ENCODE data around the gene MAN1B1.

The MAN1B1 gene

DNA sequence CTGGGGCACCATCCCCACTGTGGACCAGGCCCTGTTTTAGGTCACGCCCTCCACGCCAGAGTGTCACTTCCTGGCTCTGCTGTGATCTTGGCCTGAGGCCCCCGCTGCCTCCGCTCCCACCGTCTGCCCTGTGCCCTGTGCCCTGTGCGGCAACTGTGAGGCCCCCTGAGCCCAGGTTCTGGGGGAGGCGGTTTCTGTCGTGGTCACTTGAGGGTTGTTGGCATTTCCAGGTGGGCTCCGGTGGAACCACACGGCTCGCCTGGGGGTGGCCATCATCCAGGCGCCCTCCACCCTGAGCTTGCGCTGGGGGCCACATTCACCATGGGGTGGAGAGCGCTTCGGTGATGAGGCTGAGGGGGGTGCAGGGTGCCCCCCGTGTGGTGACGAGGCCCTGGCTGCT is 21.2 kb downstream of the MAN1B1 start:
- H3K36me3 ChIP-seq (ENCODE audit: low read depth), result peaks cover 39% of the 10 kb centered on the region
- TF ChIP-seq CTCF (IDR thresholded peaks at IDR 0.05; ENCODE audit: poor library complexity, severe bottlenecking), result no peak
- no peak for ATAC-seq (ENCODE audit: low read depth)

GRCh38 chr9:137108608-137109249 is 21.9 kb downstream of the MAN1B1 start:
- DNase-seq (ENCODE audit: low spot score), result no peak
- peaks cover 39% of the 10 kb centered on the region for H3K36me3 ChIP-seq (ENCODE audit: low read depth)
- no peak for ATAC-seq (ENCODE audit: low read depth)
- no peak for TF ChIP-seq CTCF (IDR thresholded peaks at IDR 0.05; ENCODE audit: poor library complexity, severe bottlenecking)
- H3K4me1 ChIP-seq (ENCODE audit: insufficient read depth, poor library complexity, severe bottlenecking), result no peaks in the 10 kb centered on the region
- H3K27me3 ChIP-seq (ENCODE audit: insufficient read depth, poor library complexity, severe bottlenecking), result no peaks in the 10 kb centered on the region
- H3K9me3 ChIP-seq (ENCODE audit: severe bottlenecking), result no peaks in the 10 kb centered on the region
- H3K27ac ChIP-seq (ENCODE audit: poor library complexity, severe bottlenecking), result no peak overlapping the region
- H3K4me3 ChIP-seq (ENCODE audit: severe bottlenecking), result no peak overlapping the region

More for the DNA sequence above, 21.2 kb downstream of the MAN1B1 start:
- Histone ChIP-seq H3K9me3 (ENCODE audit: severe bottlenecking) (no peaks in the 10 kb centered on the region), H3K27ac (ENCODE audit: poor library complexity, severe bottlenecking) (no peak overlapping the region), H3K4me3 (ENCODE audit: severe bottlenecking) (no peak overlapping the region), H3K4me1 (ENCODE audit: insufficient read depth, poor library complexity, severe bottlenecking) (no peaks in the 10 kb centered on the region), H3K27me3 (ENCODE audit: insufficient read depth, poor library complexity, severe bottlenecking) (no peaks in the 10 kb centered on the region)
- DNase-seq (ENCODE audit: low spot score), result no peak

DNA sequence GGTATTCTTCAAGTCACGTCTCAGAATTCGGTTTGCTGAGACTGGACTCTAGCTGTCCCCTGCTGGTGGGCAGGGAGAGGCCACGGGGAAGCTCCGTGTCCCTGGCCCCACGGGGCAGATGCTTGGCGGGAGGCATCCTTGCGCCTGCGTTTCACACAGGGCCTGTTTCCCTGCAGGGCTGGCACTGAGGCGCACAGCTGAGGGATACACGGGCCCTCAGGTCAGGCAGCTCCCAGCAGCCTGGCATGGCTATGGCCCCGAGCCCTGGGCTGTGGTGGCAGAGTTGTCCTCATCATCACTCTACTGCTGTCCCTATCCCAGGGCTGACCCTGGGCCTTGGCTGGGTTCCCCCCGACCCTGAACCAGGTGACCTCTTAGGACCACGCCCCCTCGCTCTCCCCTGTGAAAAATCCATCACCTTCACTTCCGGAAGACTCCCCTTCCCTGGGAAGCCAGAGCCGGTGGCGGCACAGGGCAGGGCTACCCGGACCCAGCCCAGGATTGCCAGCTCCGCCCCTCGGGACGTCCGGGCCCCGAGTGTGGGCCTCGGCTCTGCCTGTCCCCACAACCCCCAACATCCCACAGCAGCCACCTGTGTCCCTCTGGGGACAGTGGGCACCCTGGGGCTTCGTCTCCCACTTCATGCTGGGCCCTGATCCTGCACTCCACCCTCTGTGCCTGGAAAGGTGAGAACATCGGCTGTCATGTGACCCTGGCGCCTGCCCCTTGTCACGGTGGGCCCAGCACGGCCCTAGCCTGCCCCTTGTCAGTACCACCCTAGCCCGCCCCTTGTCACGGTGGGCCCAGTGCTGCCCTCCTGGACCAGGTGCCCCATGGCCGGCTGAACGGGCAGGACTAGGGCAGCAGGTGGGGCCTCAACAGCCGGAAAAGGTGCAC is 22.7 kb downstream of the MAN1B1 start:
- Histone ChIP-seq H3K4me1 (ENCODE audit: insufficient read depth, poor library complexity, severe bottlenecking) (no peaks in the 10 kb centered on the region), H3K9me3 (ENCODE audit: severe bottlenecking) (no peaks in the 10 kb centered on the region), H3K27ac (ENCODE audit: poor library complexity, severe bottlenecking) (no peak overlapping the region), H3K36me3 (ENCODE audit: low read depth) (peaks cover 34% of the 10 kb centered on the region), H3K4me3 (ENCODE audit: severe bottlenecking) (no peak overlapping the region), H3K27me3 (ENCODE audit: insufficient read depth, poor library complexity, severe bottlenecking) (no peaks in the 10 kb centered on the region)
- ATAC-seq (ENCODE audit: low read depth) (no peak), DNase-seq (ENCODE audit: low spot score) (no peak)
- TF ChIP-seq CTCF (IDR thresholded peaks at IDR 0.05; ENCODE audit: poor library complexity, severe bottlenecking), result no peak

DNA sequence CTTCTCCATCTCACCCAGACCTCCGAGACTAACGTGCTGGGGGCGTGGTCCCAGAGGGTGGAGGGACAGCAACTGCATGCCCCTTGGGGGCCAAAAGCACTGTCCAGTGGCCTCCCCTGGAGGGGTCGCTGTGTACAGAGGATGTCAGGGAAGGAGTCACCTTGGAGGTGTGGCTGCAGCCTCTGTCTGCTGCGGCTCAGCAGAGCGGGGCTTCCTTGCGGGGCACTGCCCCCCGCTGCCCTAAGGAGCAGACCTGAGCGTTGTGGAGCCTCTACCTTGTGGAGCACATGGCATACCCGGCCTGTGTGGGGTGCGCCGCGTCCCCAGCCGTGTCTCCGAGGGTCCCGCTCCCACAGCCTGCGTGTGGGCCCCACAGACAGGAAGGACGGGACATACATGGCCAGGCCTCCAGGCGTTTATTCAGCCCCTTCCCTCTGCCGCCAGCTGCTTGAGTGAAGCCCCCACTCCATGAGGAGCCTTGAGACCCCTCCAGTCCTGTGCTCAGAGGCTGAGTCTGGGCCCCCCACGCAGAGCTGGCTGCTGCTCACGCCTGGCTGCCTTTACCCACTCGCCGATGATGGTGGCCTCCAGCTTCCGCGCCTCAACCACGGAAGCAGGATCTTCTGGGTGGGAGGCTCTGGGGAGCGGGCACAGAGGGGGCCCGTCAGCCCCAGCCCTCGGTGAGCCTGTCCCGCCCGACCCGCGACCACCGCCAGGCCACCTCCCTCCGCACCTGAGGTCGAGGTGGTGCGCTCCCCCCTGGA is 23.5 kb downstream of the MAN1B1 start:
- H3K27me3 ChIP-seq (ENCODE audit: insufficient read depth, poor library complexity, severe bottlenecking), result no peaks in the 10 kb centered on the region
- H3K9me3 ChIP-seq (ENCODE audit: severe bottlenecking), result no peaks in the 10 kb centered on the region
- no peak for TF ChIP-seq CTCF (IDR thresholded peaks at IDR 0.05; ENCODE audit: poor library complexity, severe bottlenecking)
- ATAC-seq (ENCODE audit: low read depth) (no peak), DNase-seq (ENCODE audit: low spot score) (no peak)
- H3K4me1 ChIP-seq (ENCODE audit: insufficient read depth, poor library complexity, severe bottlenecking), result no peaks in the 10 kb centered on the region
- peaks cover 27% of the 10 kb centered on the region for H3K36me3 ChIP-seq (ENCODE audit: low read depth)
- H3K4me3 ChIP-seq (ENCODE audit: severe bottlenecking), result no peak overlapping the region
- H3K27ac ChIP-seq (ENCODE audit: poor library complexity, severe bottlenecking), result no peak overlapping the region
